ENCODE data around the gene DNAJC30.

DNA sequence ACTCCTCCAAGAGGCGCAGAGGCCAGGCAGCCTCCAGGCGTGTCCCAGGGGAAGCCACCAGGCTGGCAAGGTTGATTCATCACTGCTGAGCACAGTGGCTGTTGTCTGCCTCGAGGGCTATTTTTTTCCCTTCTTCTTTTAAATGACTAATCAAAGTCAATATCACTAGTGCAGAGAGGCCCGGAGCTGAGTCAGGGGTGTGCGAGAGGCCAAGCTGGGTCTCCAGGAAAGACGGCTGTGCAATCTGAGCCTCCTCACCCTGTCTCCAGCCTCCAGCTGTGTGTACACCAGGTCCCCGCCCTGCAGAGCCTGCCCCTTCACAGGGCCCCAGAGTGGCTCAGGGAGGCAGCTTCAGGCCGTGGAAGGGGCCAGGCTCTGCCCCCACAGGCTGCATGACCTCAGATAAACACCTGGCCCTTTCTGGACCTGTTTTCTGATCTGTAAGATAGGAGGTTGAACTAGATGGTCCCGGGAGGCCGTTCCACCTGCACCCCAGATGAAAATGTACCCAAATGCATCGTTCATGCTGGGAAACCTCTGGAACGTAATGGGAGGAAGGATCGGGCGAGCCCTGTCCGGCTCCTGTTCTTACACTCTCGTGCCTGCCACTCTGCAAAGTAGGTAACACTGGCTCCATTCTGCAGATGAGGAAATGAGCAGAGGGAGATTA lies 32.5 kb upstream of the DNAJC30 start:
- TF ChIP-seq CTCF (IDR thresholded peaks at IDR 0.05) (no peak), POLR2A (IDR thresholded peaks at IDR 0.05) (no peak)
